SK-N-SH (cell line): Measurements from ENCODE around the gene ANKRD44.

Experiments
- CTCF ChIP-seq: fragments of 200-600 bp; sonication (generic); IDR thresholded peaks from 2 replicates; pipeline ENCODE4 v1.6.1; 2017; ENCODE audit warnings: antibody characterized with exemption, mild to moderate bottlenecking, moderate library complexity
- EP300 ChIP-seq, 2 experiments: IDR thresholded peaks; 2 replicates each; pipeline versions ENCODE4 v1.4.0 to v1.6.1; 2012; ENCODE audit warnings: borderline replicate concordance in 1 of 2, low read depth in 1 of 2, low read length in 1 of 2
- MXI1 ChIP-seq: IDR thresholded peaks from 2 replicates; pipeline ENCODE4 v1.6.1; 2012; ENCODE audit warnings: mild to moderate bottlenecking, low read depth, low read length, improper control_type of control experiment
- POLR2AphosphoS5 ChIP-seq: IDR thresholded peaks from 2 replicates; pipeline ENCODE4 v1.6.1; 2012; ENCODE audit warnings: low read depth, low read length
- SMC3 ChIP-seq: IDR thresholded peaks from 2 replicates; pipeline ENCODE4 v1.6.1; 2012; ENCODE audit warnings: low read depth, low read length, improper control_type of control experiment
- USF2 ChIP-seq: fragments of 150-350 bp; IDR thresholded peaks from 2 replicates; pipeline ENCODE4 v1.6.1; 2017; ENCODE audit warnings: antibody characterized with exemption, low read length, low read depth, borderline replicate concordance
- TF ChIP-seq, protein P1 (sequence below): IDR thresholded peaks from 2 replicates; pipeline ENCODE4 v1.4.0; 2012; ENCODE audit warnings: low read depth, borderline replicate concordance

- no peak for TF ChIP-seq MXI1
- no peak for TF ChIP-seq CTCF
- TF ChIP-seq POLR2AphosphoS5 = no peak
- no peak for TF ChIP-seq SMC3
- TF ChIP-seq, protein P1, sequence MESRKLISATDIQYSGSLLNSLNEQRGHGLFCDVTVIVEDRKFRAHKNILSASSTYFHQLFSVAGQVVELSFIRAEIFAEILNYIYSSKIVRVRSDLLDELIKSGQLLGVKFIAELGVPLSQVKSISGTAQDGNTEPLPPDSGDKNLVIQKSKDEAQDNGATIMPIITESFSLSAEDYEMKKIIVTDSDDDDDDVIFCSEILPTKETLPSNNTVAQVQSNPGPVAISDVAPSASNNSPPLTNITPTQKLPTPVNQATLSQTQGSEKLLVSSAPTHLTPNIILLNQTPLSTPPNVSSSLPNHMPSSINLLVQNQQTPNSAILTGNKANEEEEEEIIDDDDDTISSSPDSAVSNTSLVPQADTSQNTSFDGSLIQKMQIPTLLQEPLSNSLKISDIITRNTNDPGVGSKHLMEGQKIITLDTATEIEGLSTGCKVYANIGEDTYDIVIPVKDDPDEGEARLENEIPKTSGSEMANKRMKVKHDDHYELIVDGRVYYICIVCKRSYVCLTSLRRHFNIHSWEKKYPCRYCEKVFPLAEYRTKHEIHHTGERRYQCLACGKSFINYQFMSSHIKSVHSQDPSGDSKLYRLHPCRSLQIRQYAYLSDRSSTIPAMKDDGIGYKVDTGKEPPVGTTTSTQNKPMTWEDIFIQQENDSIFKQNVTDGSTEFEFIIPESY = no peak
- TF ChIP-seq EP300 (IDR thresholded peaks at IDR 0.05; ENCODE audit: borderline replicate concordance in 1 of 2, low read depth in 1 of 2, low read length in 1 of 2) = no peak
- no peak for TF ChIP-seq USF2
These were observed 4.4 kb downstream of the ANKRD44 start for GRCh38 chr2:197306024-197306695.
